Adrenal gland (tissue), 5 donors: Measurements from ENCODE around the gene MRPS5.

Experiments
- CTCF ChIP-seq, 6 experiments: fragments of 450-650 bp in 4 of 6; fragments of 200-600 bp in 2 of 6; sonication (generic) in 1 of 6; IDR thresholded peaks; 1 replicate in 5 of 6; 2 replicates in 1 of 6; pipeline versions ENCODE4 v1.5.1 to v1.8.0; 2016 to 2021; ENCODE audit warnings: antibody characterized with exemption in 6 of 6, mild to moderate bottlenecking in 2 of 6, moderate library complexity in 1 of 6
- POLR2A ChIP-seq, 2 donors: fragments of 450-650 bp; IDR thresholded peaks; one replicate each; pipeline ENCODE4 v1.6.1; 2017; ENCODE audit warnings: antibody characterized with exemption in 2 of 2, mild to moderate bottlenecking in 2 of 2, moderate library complexity in 1 of 2
- donor health status: DM: no; HTN: no; CAD: no.

DNA sequence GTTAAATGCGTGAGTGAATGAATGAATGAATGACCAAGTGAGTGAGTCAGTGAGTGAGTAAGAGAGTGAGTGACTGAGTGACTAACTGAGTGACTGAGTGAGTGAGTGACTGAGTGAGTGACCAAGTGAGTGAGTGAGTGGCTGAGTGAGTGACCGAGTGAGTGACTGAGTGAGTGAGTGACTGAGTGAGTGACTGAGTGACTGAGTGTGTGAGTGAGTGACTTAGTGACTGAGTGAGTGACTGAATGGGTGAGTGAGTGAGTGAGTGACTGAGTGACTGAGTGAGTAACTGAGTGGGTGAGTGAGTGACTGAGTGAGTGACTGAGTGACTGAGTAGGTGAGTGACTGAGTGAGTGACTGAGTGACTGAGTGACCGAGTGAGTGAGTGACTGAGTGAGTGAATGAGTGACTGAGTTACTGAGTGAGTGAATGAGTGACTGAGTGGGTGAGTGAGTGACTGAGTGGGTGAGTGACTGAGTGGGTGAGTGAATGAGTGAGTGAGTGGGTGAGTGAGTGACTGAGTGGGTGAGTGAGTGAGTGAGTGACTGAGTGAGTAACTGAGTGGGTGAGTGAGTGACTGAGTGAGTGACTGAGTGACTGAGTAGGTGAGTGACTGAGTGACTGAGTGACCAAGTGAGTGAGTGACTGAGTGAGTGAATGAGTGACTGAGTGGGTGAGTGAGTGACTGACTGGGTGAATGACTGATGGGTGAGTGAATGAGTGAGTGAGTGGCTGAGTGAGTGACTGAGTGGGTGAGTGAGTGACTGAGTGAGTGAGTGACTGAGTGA lies 84.8 kb downstream of the MRPS5 start:
- no peak for TF ChIP-seq CTCF (IDR thresholded peaks at IDR 0.05)
- no peak for TF ChIP-seq POLR2A (IDR thresholded peaks at IDR 0.05)
